ENCODE data around the gene CCBE1.

CCBE1 gene

GRCh38 chr18:59455728-59456276, 241.4 kb downstream of the CCBE1 start:
- no peak for DNase-seq (ENCODE audit: low read depth in 2 of 2)

GRCh38 chr18:59454909-59455727, 242.1 kb downstream of the CCBE1 start:
- DNase-seq (ENCODE audit: low read depth in 2 of 2), result no peak

- no peak for DNase-seq (ENCODE audit: low read depth in 2 of 2)
These were observed 243.7 kb downstream of the CCBE1 start for GRCh38 chr18:59453468-59453961.

GRCh38 chr18:59451963-59452362, 245.3 kb downstream of the CCBE1 start:
- DNase-seq (ENCODE audit: low read depth in 2 of 2), result no peak

- DNase-seq (ENCODE audit: low read depth in 2 of 2), result no peak
These were observed 246.2 kb downstream of the CCBE1 start for GRCh38 chr18:59451073-59451472.

GRCh38 chr18:59448546-59448945, 248.7 kb downstream of the CCBE1 start:
- no peak for DNase-seq (ENCODE audit: low read depth in 2 of 2)

GRCh38 chr18:59446012-59446411, 251.2 kb downstream of the CCBE1 start:
- DNase-seq (ENCODE audit: low read depth in 2 of 2), result no peak

- DNase-seq (ENCODE audit: low read depth in 2 of 2), result no peak
These were observed 259.2 kb downstream of the CCBE1 start for GRCh38 chr18:59437851-59438569.

- DNase-seq (ENCODE audit: low read depth in 2 of 2), result no peak
These were observed 264.2 kb downstream of the CCBE1 start for GRCh38 chr18:59432803-59433597.

- no peak for DNase-seq (ENCODE audit: low read depth in 2 of 2)
These were observed 266.1 kb downstream of the CCBE1 start for GRCh38 chr18:59431131-59431530.

- no peak for DNase-seq (ENCODE audit: low read depth in 2 of 2)
These were observed 267.6 kb downstream of the CCBE1 start for GRCh38 chr18:59429608-59430007.

GRCh38 chr18:59428018-59428417, 269.2 kb downstream of the CCBE1 start:
- DNase-seq (ENCODE audit: low read depth in 2 of 2), result no peak

GRCh38 chr18:59426855-59427254, 270.4 kb downstream of the CCBE1 start:
- DNase-seq (ENCODE audit: low read depth in 2 of 2), result no peak

GRCh38 chr18:59423259-59423658, 274.0 kb downstream of the CCBE1 start:
- no peak for DNase-seq (ENCODE audit: low read depth in 2 of 2)

GRCh38 chr18:59420244-59420643, 277.0 kb downstream of the CCBE1 start:
- no peak for DNase-seq (ENCODE audit: low read depth in 2 of 2)

GRCh38 chr18:59419386-59419785, 277.8 kb downstream of the CCBE1 start:
- no peak for DNase-seq (ENCODE audit: low read depth in 2 of 2)

- no peak for DNase-seq (ENCODE audit: low read depth in 2 of 2)
These were observed 280.4 kb downstream of the CCBE1 start for GRCh38 chr18:59416818-59417217.

- DNase-seq (ENCODE audit: low read depth in 2 of 2), result no peak
These were observed 283.0 kb downstream of the CCBE1 start for GRCh38 chr18:59414111-59414653.

GRCh38 chr18:59402432-59403090, 294.7 kb downstream of the CCBE1 start:
- peak; percentile 33 to 50 for DNase-seq (ENCODE audit: low read depth in 2 of 2)

- DNase-seq (ENCODE audit: low read depth in 2 of 2), result no peak
These were observed 296.8 kb downstream of the CCBE1 start for GRCh38 chr18:59400407-59400806.
